HG02678 (cell line): ENCODE data around the gene NBPF3.
"Not testable (repeated sequence)": the region's sequence is repeated elsewhere in the genome, so short reads cannot be mapped to it uniquely, and the experiment has no call there.

Experiments used
- ATAC-seq: cut with Tn5 transposase; IDR thresholded peaks from one replicate; pipeline ENCODE4 v1.9.1; 2021; ENCODE audit warnings: mild to moderate bottlenecking, moderate library complexity; ENCODE audit not compliant: unreplicated experiment

NBPF3 gene

DNA sequence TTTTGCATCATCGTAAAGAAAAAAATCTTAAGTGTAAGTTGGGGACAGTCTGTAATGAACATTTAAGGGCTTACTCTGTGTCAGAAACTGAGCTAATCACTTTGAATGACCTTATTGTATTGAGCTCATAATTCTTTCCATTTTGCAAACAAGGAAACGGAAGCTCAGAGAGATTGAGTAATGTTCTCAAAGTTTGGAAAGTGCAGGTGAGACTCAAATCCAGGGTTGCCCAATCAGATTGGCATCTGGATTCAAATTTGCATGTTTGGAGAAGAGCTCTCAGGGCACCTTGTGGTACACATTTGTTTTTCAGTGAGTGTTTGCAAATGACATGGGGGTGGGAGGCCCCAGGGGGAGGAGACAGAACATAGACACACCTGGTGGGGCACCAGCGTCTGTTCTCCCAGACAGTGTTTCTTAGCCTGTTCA lies 77.2 kb downstream of the NBPF3 start:
- ATAC-seq, result no peak

DNA sequence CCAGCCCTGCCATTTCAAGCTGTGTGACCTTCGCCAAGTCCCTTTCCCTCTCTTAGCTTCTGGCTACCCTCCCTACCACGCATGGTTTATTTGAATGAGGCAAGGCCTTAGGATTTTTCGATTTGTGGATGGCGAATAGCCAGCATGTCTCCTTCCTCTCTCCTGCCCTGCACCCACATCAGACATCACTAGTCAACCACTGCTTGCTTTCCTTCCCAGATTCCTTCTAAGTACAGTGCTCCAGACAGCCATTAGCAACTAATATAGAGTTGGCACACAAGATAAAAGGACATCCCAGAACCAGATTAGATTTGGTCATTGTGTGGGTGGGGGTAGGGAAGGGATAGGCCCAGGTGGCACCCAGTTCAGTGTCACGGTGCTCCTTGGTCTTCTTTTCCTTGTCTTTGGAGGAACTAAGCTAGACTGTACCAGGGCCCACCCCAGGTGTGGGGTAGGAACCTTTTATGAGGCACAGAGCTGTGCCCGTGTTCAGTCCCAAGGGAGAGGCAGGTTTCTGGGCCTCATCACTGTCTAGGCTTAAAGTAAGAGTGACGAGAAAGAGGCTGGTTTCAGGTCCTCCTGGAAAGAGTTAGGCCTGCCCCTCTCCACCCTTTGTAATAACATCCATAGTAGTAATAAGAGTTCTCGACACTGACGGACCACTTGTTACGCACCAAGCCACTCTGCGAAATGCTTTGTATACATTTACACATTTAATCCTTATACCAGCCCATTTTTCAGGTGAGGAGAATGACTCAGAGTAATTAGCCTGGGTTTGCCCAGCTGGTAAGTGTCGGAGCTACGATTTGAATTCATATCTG lies 77.9 kb downstream of the NBPF3 start:
- ATAC-seq, result no peak

- ATAC-seq, result no peak
These were observed 79.0 kb downstream of the NBPF3 start for GRCh38 chr1:21518774-21519455.

GRCh38 chr1:21519486-21520070 lies 79.6 kb downstream of the NBPF3 start:
- not testable (repeated sequence) for ATAC-seq

GRCh38 chr1:21520899-21521716 lies 81.2 kb downstream of the NBPF3 start:
- ATAC-seq, result no peak

DNA sequence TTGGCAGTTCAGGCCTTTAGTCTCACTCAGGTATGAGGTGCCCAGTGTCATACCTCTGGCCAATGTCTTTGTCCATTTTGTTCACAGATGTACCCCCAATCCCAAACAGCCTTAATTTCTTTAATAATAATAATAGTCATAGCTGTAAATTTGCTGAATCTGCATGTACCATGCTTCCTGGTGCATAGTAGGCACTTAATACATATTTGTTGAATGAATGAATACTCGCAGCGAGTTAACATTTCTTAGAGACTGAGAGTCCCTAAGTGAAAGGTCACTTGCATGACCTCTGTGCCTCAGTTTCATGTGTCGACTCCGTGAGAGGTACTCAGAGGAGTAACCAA lies 81.8 kb downstream of the NBPF3 start:
- no peak for ATAC-seq

GRCh38 chr1:21522525-21523038 lies 82.6 kb downstream of the NBPF3 start:
- ATAC-seq, result no peak

GRCh38 chr1:21523297-21523813 lies 83.4 kb downstream of the NBPF3 start:
- no peak for ATAC-seq

DNA sequence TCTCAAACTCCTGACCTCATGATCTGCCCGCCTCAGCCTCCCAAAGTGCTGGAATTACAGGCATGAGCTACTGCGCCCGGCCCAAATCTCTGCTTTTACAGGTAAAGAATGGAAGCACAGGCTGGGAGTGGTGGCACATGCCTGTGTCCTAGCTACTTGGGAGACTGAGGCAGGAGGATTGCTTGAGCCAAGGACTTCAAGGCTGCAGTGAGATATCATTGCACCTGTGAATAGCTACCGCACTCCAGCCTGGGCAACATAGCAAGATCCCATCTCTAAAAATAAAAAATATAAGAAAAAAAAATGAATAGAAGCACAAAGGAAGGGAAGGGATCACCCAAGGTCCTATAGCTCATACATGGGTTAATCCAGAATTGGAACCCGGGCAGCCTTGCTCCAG lies 84.3 kb downstream of the NBPF3 start:
- no peak for ATAC-seq

DNA sequence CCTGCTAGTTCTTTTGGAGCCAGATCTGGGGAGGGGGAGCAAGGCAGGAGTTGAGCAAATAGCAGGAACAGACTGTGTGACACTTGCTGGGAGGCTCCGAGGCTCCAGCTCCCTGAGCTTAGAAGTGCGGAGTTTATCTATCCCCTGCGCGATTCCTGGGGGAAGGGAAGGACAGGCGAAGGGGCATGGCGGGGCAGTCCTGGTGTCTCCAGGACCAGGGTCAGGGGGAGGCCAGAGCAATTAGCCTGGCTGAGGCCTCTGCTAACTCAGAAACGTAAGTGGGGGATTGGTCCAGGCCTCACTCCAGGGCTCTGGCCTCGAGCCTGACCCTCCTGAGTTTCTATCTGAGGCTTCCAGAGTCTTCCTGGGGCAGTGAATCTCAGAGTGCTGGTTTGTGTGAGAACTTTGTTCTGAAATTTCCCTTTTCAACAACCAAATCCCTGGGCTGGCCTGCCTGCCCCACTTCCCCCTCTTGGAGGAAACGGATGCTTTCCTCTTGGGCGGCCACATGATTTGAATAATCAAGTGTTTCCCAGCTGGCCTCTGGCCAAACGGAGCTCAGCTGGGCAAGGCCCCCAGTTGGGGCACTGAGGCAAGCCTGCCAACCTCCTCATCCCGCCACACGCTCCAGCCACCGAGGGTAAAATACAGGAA lies 84.9 kb downstream of the NBPF3 start:
- ATAC-seq, result no peak

DNA sequence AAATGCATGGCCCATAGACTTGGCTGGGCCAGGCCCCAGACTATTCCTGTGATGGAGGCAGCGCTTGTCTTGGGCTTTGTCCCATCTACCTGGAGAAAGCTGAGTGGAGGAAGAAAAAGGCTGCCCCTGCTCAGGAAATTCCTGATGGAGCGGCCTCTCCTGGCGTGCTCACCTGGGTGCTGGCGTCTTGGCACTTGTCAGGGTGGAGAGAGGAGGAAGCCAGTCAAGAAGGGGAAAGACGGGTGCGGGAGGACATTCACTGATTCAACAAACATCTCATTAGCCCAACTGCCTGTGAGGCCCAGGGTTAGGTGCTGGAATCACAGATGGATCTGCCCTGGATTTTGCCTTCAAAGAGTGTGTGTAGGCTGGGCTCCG lies 85.4 kb downstream of the NBPF3 start:
- ATAC-seq, result no peak

DNA sequence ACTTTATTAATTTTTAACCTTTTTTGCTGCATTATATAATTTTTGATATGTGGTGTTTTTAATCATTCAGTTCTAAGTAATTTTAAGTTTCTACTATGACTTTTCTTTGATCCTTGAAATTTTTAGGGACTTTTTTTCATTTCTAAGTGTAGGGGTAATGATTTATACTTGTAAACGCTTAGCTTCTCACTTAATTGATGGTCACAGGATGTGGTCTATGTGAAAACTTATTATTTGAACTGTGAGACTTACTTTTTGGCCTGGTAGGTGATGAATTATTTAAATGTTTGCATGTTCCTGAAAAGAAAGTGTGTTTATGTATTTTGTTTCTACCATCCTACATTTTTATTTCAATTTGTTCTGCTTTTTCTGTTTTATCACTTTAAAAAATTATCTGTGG lies 86.5 kb downstream of the NBPF3 start:
- no peak for ATAC-seq

DNA sequence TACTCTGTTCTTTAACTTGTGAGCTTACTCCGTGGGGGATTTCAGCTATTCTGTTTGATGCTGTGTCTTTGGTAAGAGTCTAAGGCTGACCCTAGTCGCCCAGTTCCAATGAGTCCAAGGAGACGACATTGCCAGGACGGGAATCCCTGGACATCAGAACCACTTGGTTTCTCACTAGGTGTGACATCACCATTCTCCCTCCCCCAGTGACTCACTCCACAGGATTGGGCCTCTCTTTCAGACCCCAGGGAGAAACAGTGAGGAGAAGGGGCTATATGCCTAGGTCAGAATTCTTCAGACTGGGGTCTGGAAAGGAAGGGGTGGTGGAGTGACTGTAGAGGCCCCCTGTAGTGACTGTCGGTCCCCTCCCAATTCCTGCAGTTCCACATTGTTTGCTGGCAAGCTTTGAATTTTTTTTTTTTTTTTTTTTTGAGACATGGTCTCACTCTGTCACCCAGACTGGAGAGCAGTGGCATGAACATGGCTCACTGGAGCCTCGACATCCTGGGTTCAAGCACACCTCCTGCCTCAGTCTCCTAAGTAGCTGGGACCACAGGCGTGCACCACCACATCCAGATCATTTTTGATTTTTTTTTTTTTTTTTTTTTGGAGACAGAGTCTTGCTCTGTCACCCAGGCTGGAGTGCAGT lies 90.6 kb downstream of the NBPF3 start:
- ATAC-seq, result no peak

GRCh38 chr1:21531241-21531640 lies 91.3 kb downstream of the NBPF3 start:
- ATAC-seq, result no peak

- no peak for ATAC-seq
These were observed 92.6 kb downstream of the NBPF3 start for GRCh38 chr1:21532496-21532895.

GRCh38 chr1:21532992-21533534 lies 93.1 kb downstream of the NBPF3 start:
- ATAC-seq, result no peak

- no peak for ATAC-seq
These were observed 94.2 kb downstream of the NBPF3 start for GRCh38 chr1:21534146-21534545.
